ENCODE results near the gene IL26.

- TF ChIP-seq CTCF (IDR thresholded peaks at IDR 0.05) (no peak), POLR2AphosphoS5 (IDR thresholded peaks at IDR 0.05; ENCODE audit: low read depth, low read length) (no peak), SIN3A (IDR thresholded peaks at IDR 0.05; ENCODE audit: borderline replicate concordance, insufficient read depth, low read depth, low read length) (no peak), TCF7L2 (IDR thresholded peaks at IDR 0.05; ENCODE audit: low read depth, low read length) (no peak)
- TF ChIP-seq, protein P1, sequence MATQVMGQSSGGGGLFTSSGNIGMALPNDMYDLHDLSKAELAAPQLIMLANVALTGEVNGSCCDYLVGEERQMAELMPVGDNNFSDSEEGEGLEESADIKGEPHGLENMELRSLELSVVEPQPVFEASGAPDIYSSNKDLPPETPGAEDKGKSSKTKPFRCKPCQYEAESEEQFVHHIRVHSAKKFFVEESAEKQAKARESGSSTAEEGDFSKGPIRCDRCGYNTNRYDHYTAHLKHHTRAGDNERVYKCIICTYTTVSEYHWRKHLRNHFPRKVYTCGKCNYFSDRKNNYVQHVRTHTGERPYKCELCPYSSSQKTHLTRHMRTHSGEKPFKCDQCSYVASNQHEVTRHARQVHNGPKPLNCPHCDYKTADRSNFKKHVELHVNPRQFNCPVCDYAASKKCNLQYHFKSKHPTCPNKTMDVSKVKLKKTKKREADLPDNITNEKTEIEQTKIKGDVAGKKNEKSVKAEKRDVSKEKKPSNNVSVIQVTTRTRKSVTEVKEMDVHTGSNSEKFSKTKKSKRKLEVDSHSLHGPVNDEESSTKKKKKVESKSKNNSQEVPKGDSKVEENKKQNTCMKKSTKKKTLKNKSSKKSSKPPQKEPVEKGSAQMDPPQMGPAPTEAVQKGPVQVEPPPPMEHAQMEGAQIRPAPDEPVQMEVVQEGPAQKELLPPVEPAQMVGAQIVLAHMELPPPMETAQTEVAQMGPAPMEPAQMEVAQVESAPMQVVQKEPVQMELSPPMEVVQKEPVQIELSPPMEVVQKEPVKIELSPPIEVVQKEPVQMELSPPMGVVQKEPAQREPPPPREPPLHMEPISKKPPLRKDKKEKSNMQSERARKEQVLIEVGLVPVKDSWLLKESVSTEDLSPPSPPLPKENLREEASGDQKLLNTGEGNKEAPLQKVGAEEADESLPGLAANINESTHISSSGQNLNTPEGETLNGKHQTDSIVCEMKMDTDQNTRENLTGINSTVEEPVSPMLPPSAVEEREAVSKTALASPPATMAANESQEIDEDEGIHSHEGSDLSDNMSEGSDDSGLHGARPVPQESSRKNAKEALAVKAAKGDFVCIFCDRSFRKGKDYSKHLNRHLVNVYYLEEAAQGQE (IDR thresholded peaks at IDR 0.05; ENCODE audit: insufficient read depth in 1 of 2, low read depth in 2 of 2, low read length in 1 of 2) = no peak
Measured at GRCh38 chr12:68189821-68190242, 35.8 kb downstream of the IL26 start.
